DND-41 (cell line): Measurements from ENCODE around the gene MMEL1.

ENCODE experiments used
- EZH2 ChIP-seq: IDR thresholded peaks from 3 replicates; pipeline ENCODE4 v1.6.1; 2012; ENCODE audit warnings: borderline replicate concordance, low read depth, mild to moderate bottlenecking, moderate library complexity, low read length, inconsistent platforms; ENCODE audit not compliant: severe bottlenecking
- TF ChIP-seq, protein P1 (sequence below): IDR thresholded peaks from 2 replicates; pipeline ENCODE4 v1.5.1; 2012; ENCODE audit warnings: borderline replicate concordance, low read length, moderate library complexity, mild to moderate bottlenecking; ENCODE audit not compliant: poor library complexity, severe bottlenecking; ENCODE audit errors: extremely low read depth

- TF ChIP-seq, protein P1, sequence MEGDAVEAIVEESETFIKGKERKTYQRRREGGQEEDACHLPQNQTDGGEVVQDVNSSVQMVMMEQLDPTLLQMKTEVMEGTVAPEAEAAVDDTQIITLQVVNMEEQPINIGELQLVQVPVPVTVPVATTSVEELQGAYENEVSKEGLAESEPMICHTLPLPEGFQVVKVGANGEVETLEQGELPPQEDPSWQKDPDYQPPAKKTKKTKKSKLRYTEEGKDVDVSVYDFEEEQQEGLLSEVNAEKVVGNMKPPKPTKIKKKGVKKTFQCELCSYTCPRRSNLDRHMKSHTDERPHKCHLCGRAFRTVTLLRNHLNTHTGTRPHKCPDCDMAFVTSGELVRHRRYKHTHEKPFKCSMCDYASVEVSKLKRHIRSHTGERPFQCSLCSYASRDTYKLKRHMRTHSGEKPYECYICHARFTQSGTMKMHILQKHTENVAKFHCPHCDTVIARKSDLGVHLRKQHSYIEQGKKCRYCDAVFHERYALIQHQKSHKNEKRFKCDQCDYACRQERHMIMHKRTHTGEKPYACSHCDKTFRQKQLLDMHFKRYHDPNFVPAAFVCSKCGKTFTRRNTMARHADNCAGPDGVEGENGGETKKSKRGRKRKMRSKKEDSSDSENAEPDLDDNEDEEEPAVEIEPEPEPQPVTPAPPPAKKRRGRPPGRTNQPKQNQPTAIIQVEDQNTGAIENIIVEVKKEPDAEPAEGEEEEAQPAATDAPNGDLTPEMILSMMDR, result no peak
- no peak for TF ChIP-seq EZH2
Measured at GRCh38 chr1:2558861-2559260, 74.0 kb downstream of the MMEL1 start.
